CD14-positive monocyte (primary cell): ENCODE data around the gene ZNF670. TPM values are rescaled to one million over a fixed set of nuclear protein-coding genes. Genes with fewer than 3 reads are reported as not detected.

Experiments used
- DNase-seq, 3 donors: peaks; one replicate each; pipeline ENCODE4 v3.0.0-alpha.2; 2011 to 2022
- H2AFZ ChIP-seq: 2 replicates; pipeline ENCODE4 v1.6.0; 2012; ENCODE audit warnings: mild to moderate bottlenecking, low read depth, low read length, inconsistent platforms; ENCODE audit not compliant: insufficient read depth, poor library complexity, severe bottlenecking
- H3K27ac ChIP-seq, 2 donors: 1 replicate in 1 of 2; 2 replicates in 1 of 2; pipeline ENCODE4 v1.5.1; 2012 to 2013; ENCODE audit warnings: low read length in 2 of 2, control low read depth in 1 of 2, inconsistent platforms in 1 of 2, low read depth in 1 of 2, mild to moderate bottlenecking in 1 of 2
- H3K27me3 ChIP-seq, 2 donors: one replicate each; pipeline versions ENCODE4 v1.6.0 to v1.6.1; 2011 to 2013; ENCODE audit warnings: low read length in 2 of 2; ENCODE audit not compliant: control insufficient read depth in 2 of 2, insufficient read depth in 2 of 2
- H3K36me3 ChIP-seq, 2 donors: replicated peaks in 1 of 2; 1 replicate in 1 of 2; 2 replicates in 1 of 2; pipeline versions ENCODE4 v1.5.1 to v1.6.1; 2012 to 2013; ENCODE audit warnings: low read length in 2 of 2, control low read depth in 1 of 2, inconsistent platforms in 1 of 2, mild to moderate bottlenecking in 1 of 2; ENCODE audit not compliant: insufficient read depth in 2 of 2, control insufficient read depth in 1 of 2
- H3K4me1 ChIP-seq, 2 donors: 1 replicate in 1 of 2; 2 replicates in 1 of 2; pipeline versions ENCODE4 v1.5.1 to v1.6.1; 2012 to 2013; ENCODE audit warnings: low read length in 2 of 2, control low read depth in 1 of 2, inconsistent platforms in 1 of 2, mild to moderate bottlenecking in 1 of 2, moderate library complexity in 1 of 2; ENCODE audit not compliant: insufficient read depth in 2 of 2, control insufficient read depth in 1 of 2
- H3K4me2 ChIP-seq: replicated peaks from 2 replicates; pipeline ENCODE3; 2012; ENCODE audit warnings: low read length, moderate library complexity, mild to moderate bottlenecking; ENCODE audit not compliant: poor library complexity, severe bottlenecking; ENCODE audit errors: extremely low read depth
- H3K4me3 ChIP-seq, 3 experiments: fragments of 200-600 bp in 1 of 3; sonication (generic) in 1 of 3; replicated peaks in 1 of 3; 1 replicate in 2 of 3; 2 replicates in 1 of 3; pipeline ENCODE4 v1.5.1; 2011 to 2013; ENCODE audit warnings: low read length in 3 of 3, mild to moderate bottlenecking in 3 of 3, control low read depth in 2 of 3, low read depth in 2 of 3, inconsistent platforms in 1 of 3, moderate library complexity in 1 of 3
- H3K79me2 ChIP-seq: 2 replicates; pipeline ENCODE4 v1.6.0; 2012; ENCODE audit warnings: mild to moderate bottlenecking, control low read depth, inconsistent platforms, low read length, moderate library complexity; ENCODE audit not compliant: insufficient read depth
- H3K9ac ChIP-seq: 2 replicates; pipeline ENCODE4 v1.6.0; 2017; ENCODE audit warnings: low read length, mild to moderate bottlenecking; ENCODE audit not compliant: insufficient read depth, poor library complexity, severe bottlenecking
- H3K9me3 ChIP-seq, 2 donors: replicated peaks in 1 of 2; 1 replicate in 1 of 2; 2 replicates in 1 of 2; pipeline versions ENCODE4 v1.5.1 to v1.6.1; 2012 to 2013; ENCODE audit warnings: low read length in 2 of 2, control low read depth in 1 of 2; ENCODE audit not compliant: control insufficient read depth in 1 of 2, insufficient read depth in 1 of 2
- H4K20me1 ChIP-seq: 2 replicates; pipeline ENCODE4 v1.6.0; 2012; ENCODE audit warnings: mild to moderate bottlenecking, low read length, control low read depth, moderate library complexity; ENCODE audit not compliant: insufficient read depth
- H3K27ac Mint-ChIP-seq, 7 donors: one replicate each; pipeline ENCODE4 v1.8.0; 2020; ENCODE audit warnings: mild to moderate bottlenecking in 7 of 7, mixed read lengths in 7 of 7, moderate library complexity in 6 of 7, inconsistent platforms in 2 of 7
- H3K27me3 Mint-ChIP-seq, 3 donors: one replicate each; pipeline ENCODE4 v1.8.0; 2021 to 2022; ENCODE audit warnings: low read depth in 3 of 3, mild to moderate bottlenecking in 3 of 3, mixed read lengths in 3 of 3, moderate library complexity in 3 of 3, inconsistent platforms in 1 of 3
- H3K36me3 Mint-ChIP-seq, 2 donors: one replicate each; pipeline ENCODE4 v1.8.0; 2020; ENCODE audit warnings: mixed read lengths in 2 of 2, inconsistent platforms in 1 of 2, mild to moderate bottlenecking in 1 of 2
- H3K4me1 Mint-ChIP-seq: one replicate; pipeline ENCODE4 v1.8.0; 2020; ENCODE audit warnings: mild to moderate bottlenecking, mixed read lengths
- H3K4me3 Mint-ChIP-seq, 2 donors: one replicate each; pipeline ENCODE4 v1.8.0; 2020; ENCODE audit warnings: mild to moderate bottlenecking in 2 of 2, mixed read lengths in 2 of 2, moderate library complexity in 1 of 2
- H3K9me3 Mint-ChIP-seq, 7 donors: one replicate each; pipeline ENCODE4 v1.8.0; 2020 to 2022; ENCODE audit warnings: mixed read lengths in 7 of 7, mild to moderate bottlenecking in 6 of 7, moderate library complexity in 6 of 7, inconsistent platforms in 2 of 7
- WGBS: methylation state at CpG from one replicate; pipeline ENCODE4 v1.1.5; 2013; ENCODE audit warnings: missing lambda C conversion rate; ENCODE audit not compliant: insufficient coverage; 5-methylcytosine and 5-hydroxymethylcytosine counted together
- intact Hi-C, 2 donors: fragments of 100-400 bp; cut with micrococcal nuclease; formaldehyde crosslinking; loops; one replicate each; pipeline versions ENCODE4 v1.15.0 to v1.15.1; 2023
- polyA plus RNA-seq, 3 donors: library from polyadenylated mRNA; depleted of rRNA in 1 of 3; unstranded in 2 of 3; stranded (reverse) in 1 of 3; fragments of 300-500 nt in 2 of 3; fragments of >200 nt in 1 of 3; fragmentation: Illumina TruSeq in 2 of 3; gene quantifications; 1 replicate in 2 of 3; 2 replicates in 1 of 3; pipeline ENCODE4 v1.2.3, GENCODE V29; 2012 to 2021
- TF ChIP-seq, protein P1 (sequence below): fragments of 200-600 bp; IDR thresholded peaks from one replicate; pipeline ENCODE4 v1.8.0; 2022; ENCODE audit warnings: antibody characterized with exemption, mild to moderate bottlenecking

ZNF670 gene
- polyA plus RNA-seq, 3 donors: 0.43 to 1.3 (median 0.44) TPM

DNA sequence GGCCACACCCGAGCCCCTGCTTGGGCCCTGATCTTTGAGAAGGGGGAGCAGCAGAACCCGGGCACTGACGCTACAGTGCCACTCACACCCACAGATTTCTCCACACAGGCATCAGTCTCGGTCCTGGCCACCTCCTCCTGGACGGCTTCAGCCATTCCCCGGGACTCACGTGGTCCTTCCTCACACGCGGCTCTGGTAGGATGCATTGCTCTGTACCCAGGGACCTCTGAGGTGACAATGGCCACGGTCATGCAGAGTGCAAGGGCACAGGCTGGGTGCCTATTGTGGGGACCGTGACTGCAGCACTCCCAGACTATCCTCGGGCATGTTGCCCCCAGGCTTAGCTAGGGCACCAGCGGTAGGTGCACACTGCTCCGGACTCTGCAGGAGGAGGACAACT lies 11.8 kb upstream of the ZNF670 start:
- no peak for DNase-seq
- no peak overlapping the region for H3K4me2 ChIP-seq

DNA sequence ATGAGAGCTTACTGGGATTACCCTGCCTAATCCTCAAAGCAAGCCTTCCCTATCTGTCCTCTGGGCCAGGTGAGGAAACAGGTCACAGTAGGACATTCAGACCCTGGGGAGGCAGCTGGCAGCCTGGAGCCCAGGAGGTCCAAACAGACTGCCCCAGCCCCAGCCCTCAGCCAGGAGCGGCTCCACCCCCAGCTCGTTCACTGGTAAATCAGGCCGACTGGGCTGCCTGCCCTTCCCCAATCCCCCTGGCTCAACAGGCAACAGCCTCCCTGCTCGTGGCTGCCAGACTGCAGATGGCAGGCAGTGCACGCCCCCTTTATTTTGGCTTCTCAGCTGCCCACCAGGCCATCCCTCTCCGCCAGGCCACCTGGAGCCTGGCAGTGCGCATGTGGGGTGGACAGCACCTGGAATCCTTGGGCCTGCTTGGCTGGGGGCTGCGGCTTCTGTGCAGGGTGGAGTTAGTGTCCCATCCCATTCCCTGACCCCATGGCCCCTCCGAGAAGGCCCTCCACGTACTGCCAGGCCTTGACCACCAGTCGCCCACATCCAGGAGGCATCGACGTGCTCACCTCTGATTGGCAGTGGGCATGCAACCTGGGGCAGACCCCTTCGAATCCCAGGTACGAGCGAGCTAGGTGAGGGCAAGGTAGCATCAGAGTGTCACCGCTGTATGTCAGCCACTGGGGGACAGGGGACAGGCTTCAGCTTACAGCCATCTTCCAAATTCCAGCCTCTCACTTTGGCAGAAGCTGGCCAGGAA lies 11.2 kb upstream of the ZNF670 start:
- H3K79me2 ChIP-seq: no peaks in the 10 kb centered on the region
- no peak overlapping the region for H3K4me3 ChIP-seq
- Mint-ChIP-seq H3K36me3 (no peaks in the 10 kb centered on the region), H3K27ac (no peak overlapping the region), H3K4me1 (no peaks in the 10 kb centered on the region), H3K27me3 (peaks cover 1 to 5% (median 4%) of the 10 kb centered on the region in 3 donors), H3K9me3 (peaks cover 10 to 23% (median 17%) of the 10 kb centered on the region in 7 donors), H3K4me3 (no peak overlapping the region)
- no peaks in the 10 kb centered on the region for H4K20me1 ChIP-seq
- H3K4me1 ChIP-seq: no peaks in the 10 kb centered on the region
- 80% methylated on average over 12 of the region's 17 CpGs for WGBS
- H3K4me2 ChIP-seq: no peak overlapping the region
- peaks cover 8 to 15% of the 10 kb centered on the region in 2 donors for H3K9me3 ChIP-seq
- H3K27me3 ChIP-seq: no peaks in the 10 kb centered on the region
- no peak overlapping the region for H3K27ac ChIP-seq
- no peak for DNase-seq
- H3K9ac ChIP-seq: no peak overlapping the region
- TF ChIP-seq, protein P1, sequence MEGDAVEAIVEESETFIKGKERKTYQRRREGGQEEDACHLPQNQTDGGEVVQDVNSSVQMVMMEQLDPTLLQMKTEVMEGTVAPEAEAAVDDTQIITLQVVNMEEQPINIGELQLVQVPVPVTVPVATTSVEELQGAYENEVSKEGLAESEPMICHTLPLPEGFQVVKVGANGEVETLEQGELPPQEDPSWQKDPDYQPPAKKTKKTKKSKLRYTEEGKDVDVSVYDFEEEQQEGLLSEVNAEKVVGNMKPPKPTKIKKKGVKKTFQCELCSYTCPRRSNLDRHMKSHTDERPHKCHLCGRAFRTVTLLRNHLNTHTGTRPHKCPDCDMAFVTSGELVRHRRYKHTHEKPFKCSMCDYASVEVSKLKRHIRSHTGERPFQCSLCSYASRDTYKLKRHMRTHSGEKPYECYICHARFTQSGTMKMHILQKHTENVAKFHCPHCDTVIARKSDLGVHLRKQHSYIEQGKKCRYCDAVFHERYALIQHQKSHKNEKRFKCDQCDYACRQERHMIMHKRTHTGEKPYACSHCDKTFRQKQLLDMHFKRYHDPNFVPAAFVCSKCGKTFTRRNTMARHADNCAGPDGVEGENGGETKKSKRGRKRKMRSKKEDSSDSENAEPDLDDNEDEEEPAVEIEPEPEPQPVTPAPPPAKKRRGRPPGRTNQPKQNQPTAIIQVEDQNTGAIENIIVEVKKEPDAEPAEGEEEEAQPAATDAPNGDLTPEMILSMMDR: no peak
- no peaks in the 10 kb centered on the region for H3K36me3 ChIP-seq
- H2AFZ ChIP-seq: no peak overlapping the region
- intact Hi-C loops: no loop called here

More for the DNA sequence above, 11.8 kb upstream of the ZNF670 start:
- H3K36me3 ChIP-seq: no peaks in the 10 kb centered on the region
- intact Hi-C loops: no loop called here
- no peaks in the 10 kb centered on the region for H3K27me3 ChIP-seq
- TF ChIP-seq, protein P1: no peak
- no peaks in the 10 kb centered on the region for H4K20me1 ChIP-seq
- 87% methylated on average over 13 of the region's 14 CpGs for WGBS
- no peaks in the 10 kb centered on the region for H3K79me2 ChIP-seq
- Mint-ChIP-seq H3K27me3 (peaks cover 1 to 5% (median 4%) of the 10 kb centered on the region in 3 donors), H3K4me1 (no peaks in the 10 kb centered on the region), H3K4me3 (no peak overlapping the region), H3K36me3 (no peaks in the 10 kb centered on the region), H3K27ac (no peak overlapping the region), H3K9me3 (peaks cover 3 to 19% (median 17%) of the 10 kb centered on the region in 7 donors)
- H3K9me3 ChIP-seq: peaks cover 12 to 16% of the 10 kb centered on the region in 2 donors
- H3K27ac ChIP-seq: no peak overlapping the region
- H3K4me3 ChIP-seq: no peak overlapping the region
- H3K9ac ChIP-seq: no peak overlapping the region
- H3K4me1 ChIP-seq: no peaks in the 10 kb centered on the region
- no peak overlapping the region for H2AFZ ChIP-seq
